Endothelial cell of umbilical vein (primary cell): ENCODE data around the gene EXD3. TPM values are rescaled to one million over a fixed set of nuclear protein-coding genes. Genes with fewer than 3 reads are reported as not detected.

Experiments used
- BruUV-seq: library from RNA; stranded (reverse); fragments of 400-500 nt; replicated peaks from 2 replicates; lab custom pipeline; 2021; lab: Mats Ljungman, UMichigan
- CTCF ChIA-PET: fragments of 300-600, 350-600 bp; sonication (Branson Sonifier 250); formaldehyde crosslinking; loops from one replicate; lab custom pipeline; 2021; ENCODE audit warnings: antibody characterized with exemption, inconsistent platforms; lab: Charles Lee
- POLR2A ChIA-PET: fragments of 300-600, 350-600 bp; sonication (Branson Sonifier 250); formaldehyde crosslinking; loops from one replicate; lab custom pipeline; 2021; ENCODE audit warnings: antibody characterized with exemption, inconsistent platforms; lab: Charles Lee
- DNase-seq: peaks from one replicate; pipeline ENCODE4 v3.0.0-alpha.2; 2011; ENCODE audit warnings: low read depth, low spot score
- FAIRE-seq: peaks from 2 replicates; lab custom pipeline; 2011; peaks lifted over from hg19 to GRCh38; lab: Jason Lieb, UNC
- H2AFZ ChIP-seq: 2 replicates; pipeline ENCODE4 v1.6.0; 2012; ENCODE audit warnings: low read depth, low read length, control low read depth, inconsistent platforms
- H3K27ac ChIP-seq: 2 replicates; pipeline ENCODE4 v1.5.1; 2011; ENCODE audit warnings: low read depth, mild to moderate bottlenecking, control low read depth, low read length, moderate library complexity; ENCODE audit not compliant: insufficient read depth
- H3K27me3 ChIP-seq, 2 experiments: 2 replicates each; pipeline versions ENCODE4 v1.6.0 to v1.6.1; 2011; ENCODE audit warnings: low read length in 2 of 2, mixed read lengths in 1 of 2; ENCODE audit not compliant: control insufficient read depth in 2 of 2, insufficient read depth in 2 of 2
- H3K36me3 ChIP-seq, 2 experiments: 2 replicates in 1 of 2; 3 replicates in 1 of 2; pipeline ENCODE4 v1.5.1; 2011; ENCODE audit warnings: low read length in 2 of 2, mild to moderate bottlenecking in 1 of 2, moderate library complexity in 1 of 2; ENCODE audit not compliant: control insufficient read depth in 2 of 2, insufficient read depth in 2 of 2; ENCODE audit errors: extremely low read depth in 1 of 2
- H3K4me1 ChIP-seq: 3 replicates; pipeline ENCODE4 v1.5.1; 2011; ENCODE audit warnings: mild to moderate bottlenecking, low read length; ENCODE audit not compliant: control insufficient read depth, insufficient read depth; ENCODE audit errors: extremely low read depth
- H3K4me2 ChIP-seq: 2 replicates; pipeline ENCODE4 v1.6.1; 2011; ENCODE audit warnings: low read length, control low read depth, mixed read lengths; ENCODE audit not compliant: insufficient read depth
- H3K4me3 ChIP-seq, 3 experiments: fragments of 200-600 bp in 1 of 3; sonication (generic), shearing (Covaris generic) in 1 of 3; replicated peaks in 1 of 3; 2 replicates each; pipeline ENCODE4 v1.5.1; 2011 to 2016; ENCODE audit warnings: control low read depth in 3 of 3, low read length in 3 of 3, mild to moderate bottlenecking in 2 of 3, inconsistent platforms in 1 of 3, low read depth in 1 of 3, moderate library complexity in 1 of 3; ENCODE audit not compliant: insufficient read depth in 1 of 3
- H3K79me2 ChIP-seq: 2 replicates; pipeline ENCODE4 v1.6.0; 2012; ENCODE audit warnings: low read length, inconsistent platforms; ENCODE audit not compliant: control insufficient read depth, insufficient read depth
- H3K9ac ChIP-seq: replicated peaks from 2 replicates; pipeline ENCODE3; 2011; ENCODE audit warnings: low read length, control low read depth; ENCODE audit not compliant: insufficient read depth; ENCODE audit errors: extremely low read depth
- H3K9me1 ChIP-seq: replicated peaks from 3 replicates; pipeline ENCODE4 v1.6.0; 2011; ENCODE audit warnings: mild to moderate bottlenecking, low read length; ENCODE audit not compliant: control insufficient read depth, insufficient read depth; ENCODE audit errors: extremely low read depth
- H3K9me3 ChIP-seq: replicated peaks from 2 replicates; pipeline ENCODE4 v1.5.1; 2012; ENCODE audit warnings: low read length, inconsistent platforms; ENCODE audit not compliant: control insufficient read depth, insufficient read depth
- H4K20me1 ChIP-seq: replicated peaks from 2 replicates; pipeline ENCODE3; 2011; ENCODE audit warnings: mild to moderate bottlenecking, low read length; ENCODE audit not compliant: control insufficient read depth, insufficient read depth; ENCODE audit errors: extremely low read depth
- EZH2 ChIP-seq: IDR thresholded peaks from 2 replicates; pipeline ENCODE4 v1.6.1; 2012; ENCODE audit warnings: borderline replicate concordance, low read depth, mild to moderate bottlenecking, moderate library complexity, low read length, inconsistent platforms; ENCODE audit not compliant: severe bottlenecking
- FOS ChIP-seq: IDR thresholded peaks from 2 replicates; pipeline ENCODE4 v1.6.1; 2011; ENCODE audit warnings: mild to moderate bottlenecking, low read length, moderate library complexity, borderline replicate concordance; ENCODE audit not compliant: insufficient read depth
- GATA2 ChIP-seq: IDR thresholded peaks from 2 replicates; pipeline ENCODE4 v1.7.0; 2011; ENCODE audit warnings: low read depth, mild to moderate bottlenecking, moderate library complexity, mixed read lengths, low read length; ENCODE audit not compliant: insufficient read length, insufficient read depth
- JUN ChIP-seq: IDR thresholded peaks from 2 replicates; pipeline ENCODE4 v1.6.1; 2011; ENCODE audit warnings: borderline replicate concordance, low read depth; ENCODE audit not compliant: insufficient read length, insufficient read depth
- MYC ChIP-seq: IDR thresholded peaks from one replicate; pipeline ENCODE4 v1.6.1; 2011; ENCODE audit warnings: mild to moderate bottlenecking, low read depth, low read length
- POLR2A ChIP-seq: IDR thresholded peaks from 2 replicates; pipeline ENCODE4 v1.6.1; 2012; ENCODE audit warnings: low read depth, mild to moderate bottlenecking, control low read depth, low read length
- POLR2AphosphoS5 ChIP-seq: IDR thresholded peaks from 2 replicates; pipeline ENCODE4 v1.6.1; 2012; ENCODE audit warnings: low read depth, mild to moderate bottlenecking, control low read depth, low read length, moderate library complexity; ENCODE audit not compliant: insufficient read depth
- dilution Hi-C: fragments of 300-500 bp; cut with MboI; formaldehyde crosslinking; loops from one replicate; pipeline ENCODE4 v1.15.0; 2019; ENCODE audit warnings: low sequenced_read_pairs; ENCODE audit not compliant: extremely low pct_ligation_motif_present
- intact Hi-C: fragments of 100-400 bp; cut with micrococcal nuclease; formaldehyde crosslinking; loops from one replicate; pipeline ENCODE4 v1.10.0; 2022
- polyA plus RNA-seq, 4 experiments: library from polyadenylated mRNA; depleted of rRNA in 3 of 4; stranded (reverse) in 3 of 4; unstranded in 1 of 4; fragments of >200 nt; gene quantifications; 2 replicates each; pipeline versions ENCODE4 v1.2.1 to v1.2.3, GENCODE V29; 2011 to 2012; ENCODE audit warnings: missing spikeins in 1 of 4
- total RNA-seq: library from RNA; stranded (reverse); gene quantifications from 2 replicates; pipeline ENCODE4 v1.2.3, GENCODE V29; 2021
- TF ChIP-seq, protein P1 (sequence below): IDR thresholded peaks from 2 replicates; pipeline ENCODE4 v1.6.1; 2011; ENCODE audit not compliant: insufficient read depth, insufficient read length
- TF ChIP-seq, protein P2 (sequence below), 2 donors: IDR thresholded peaks; 1 replicate in 1 of 2; 2 replicates in 1 of 2; pipeline ENCODE4 v1.5.1; 2011; ENCODE audit warnings: low read length in 2 of 2, mild to moderate bottlenecking in 2 of 2, moderate library complexity in 2 of 2, control low read depth in 1 of 2, inconsistent platforms in 1 of 2, low read depth in 1 of 2; ENCODE audit not compliant: insufficient read depth in 1 of 2; ENCODE audit errors: extremely low read depth in 1 of 2

Gene EXD3
- total and polyA plus RNA-seq, 2 donors (not counting 3 experiments of a cell fraction or from before 2014, with no cell fraction given) = 17.7 to 30.3 TPM

DNA sequence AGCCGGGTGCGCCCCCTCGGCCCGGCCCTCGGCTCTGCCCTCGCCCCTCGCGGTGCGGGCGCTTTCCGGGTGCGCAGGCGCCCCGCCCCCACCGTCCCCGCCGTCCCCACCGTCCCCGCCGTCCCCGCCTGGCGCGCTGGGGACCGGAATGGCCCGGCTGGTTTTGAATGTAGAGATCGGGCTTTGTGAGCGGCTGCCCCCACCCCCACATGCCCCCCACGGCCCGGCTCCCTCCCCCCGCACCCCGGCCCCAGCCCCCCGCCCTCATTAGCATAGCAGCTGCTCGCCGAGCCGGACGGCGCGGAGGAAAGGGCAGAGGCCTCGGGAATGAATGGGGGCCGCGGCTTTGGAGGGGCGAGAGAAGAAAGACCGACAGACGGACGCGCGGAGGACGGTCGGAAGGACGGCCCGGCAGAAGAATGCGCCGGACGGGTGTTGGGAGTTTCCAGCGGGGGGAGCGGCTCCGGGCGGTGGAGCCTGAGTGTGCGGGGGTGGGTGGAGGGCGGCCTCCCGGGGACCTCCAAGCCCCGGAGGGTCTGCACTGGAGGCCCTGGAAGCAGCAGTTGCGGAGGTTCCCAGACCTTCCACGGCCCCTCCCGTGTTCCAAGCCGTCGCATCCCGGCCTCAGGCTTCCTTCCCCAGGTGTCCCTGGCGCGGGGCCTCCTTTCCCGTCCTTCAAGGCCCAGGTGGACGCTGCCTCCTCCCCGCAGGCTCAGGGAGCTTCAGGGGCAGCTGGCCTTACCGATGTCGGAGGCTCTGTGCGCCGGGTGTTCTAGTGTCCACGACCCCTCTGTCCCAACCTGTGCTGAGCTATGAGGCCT is 126.9 kb downstream of the EXD3 start:
- peak; percentile 63 for TF ChIP-seq POLR2A
- no peak for TF ChIP-seq EZH2
- no peak for TF ChIP-seq FOS
- TF ChIP-seq POLR2AphosphoS5 = peak; percentile 67
- no peak for TF ChIP-seq MYC
- H3K9me3 ChIP-seq = no peaks in the 10 kb centered on the region
- no peak overlapping the region for H2AFZ ChIP-seq
- H3K36me3 ChIP-seq = no peaks in the 10 kb centered on the region
- ChIA-PET CTCF (interaction anchor here (0.7 to 2.8 kb wide), 12 partner anchors 9 to 149 kb away, joined by 3 to 20 read pairs (median 4); partner anchors contain the start of genes EXD3, NOXA1 and TOR4A), POLR2A (interaction anchor here (0.6 to 0.7 kb wide), 2 partner anchors 19 to 75 kb away, joined by 5 to 11 read pairs; partner anchors contain the start of gene TOR4A)
- H3K79me2 ChIP-seq = peaks cover 21% of the 10 kb centered on the region
- H3K4me1 ChIP-seq = peaks cover 44% of the 10 kb centered on the region
- no peaks in the 10 kb centered on the region for H4K20me1 ChIP-seq
- no peaks in the 10 kb centered on the region for H3K9me1 ChIP-seq
- peak overlapping the region; percentile 12 for H3K4me2 ChIP-seq
- H3K4me3 ChIP-seq = peak overlapping the region in 2 of 3 experiments; percentile 43 to 64
- no TSS peak for BruUV-seq
- H3K27ac ChIP-seq = peak overlapping the region; percentile 93
- DNase-seq = peak; percentile 26
- dilution Hi-C loops = no loop called here
- intact Hi-C loops = loop anchor here (1.0 kb wide), 4 partner anchors 9 to 111 kb away; partner anchors contain the start of gene TOR4A
- peak overlapping the region; percentile 96 for H3K9ac ChIP-seq
- H3K27me3 ChIP-seq = no peaks in the 10 kb centered on the region
- FAIRE-seq = no peak

DNA sequence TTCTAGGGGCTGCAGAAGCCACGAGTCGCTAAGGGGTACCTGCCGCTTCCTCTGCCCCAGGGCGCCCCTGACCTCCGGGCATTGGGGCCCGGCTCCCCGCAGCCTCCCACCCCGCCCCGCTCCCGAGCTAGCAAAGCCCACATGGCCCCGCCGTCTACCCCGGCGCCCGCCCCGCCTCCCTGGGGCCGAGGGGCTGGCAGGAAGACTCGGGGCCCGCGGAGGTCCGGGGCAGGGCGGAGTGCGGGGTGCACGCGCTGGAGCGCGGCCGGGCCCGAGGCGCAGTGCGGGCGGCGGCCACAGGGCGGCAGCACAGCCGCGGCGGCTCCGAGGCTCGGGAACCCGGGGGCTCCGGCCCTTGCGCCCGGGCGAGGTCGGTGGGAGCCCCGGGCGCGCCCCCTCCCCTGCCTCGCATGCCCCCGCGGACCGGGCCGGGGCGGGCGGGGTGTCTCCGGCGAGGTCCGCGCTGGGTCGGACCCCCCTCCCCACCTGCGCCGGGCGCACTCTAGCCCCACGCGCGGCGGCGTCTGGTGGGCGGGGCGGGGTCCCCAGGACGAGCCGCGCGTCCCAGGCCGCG is 127.6 kb downstream of the EXD3 start:
- FAIRE-seq (no peak), DNase-seq (peak; percentile 43)
- Histone ChIP-seq H3K4me1 (peaks cover 44% of the 10 kb centered on the region), H3K4me3 (peak overlapping the region in 2 of 3 experiments; percentile 31 to 64), H3K9me1 (no peaks in the 10 kb centered on the region), H2AFZ (peak overlapping the region; percentile 15), H3K36me3 (no peaks in the 10 kb centered on the region), H3K27me3 (no peaks in the 10 kb centered on the region), H3K9me3 (no peaks in the 10 kb centered on the region), H3K27ac (peak overlapping the region; percentile 58), H3K9ac (peak overlapping the region; percentile 66), H4K20me1 (no peaks in the 10 kb centered on the region), H3K79me2 (peaks cover 13% of the 10 kb centered on the region), H3K4me2 (peak overlapping the region; percentile 10)
- TF ChIP-seq POLR2AphosphoS5 (peak; percentile 52), FOS (no peak), GATA2 (no peak), EZH2 (no peak), JUN (no peak), MYC (no peak), POLR2A (peak; percentile 22)
- TF ChIP-seq, protein P1, sequence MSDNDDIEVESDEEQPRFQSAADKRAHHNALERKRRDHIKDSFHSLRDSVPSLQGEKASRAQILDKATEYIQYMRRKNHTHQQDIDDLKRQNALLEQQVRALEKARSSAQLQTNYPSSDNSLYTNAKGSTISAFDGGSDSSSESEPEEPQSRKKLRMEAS = no peak
- TF ChIP-seq, protein P2, sequence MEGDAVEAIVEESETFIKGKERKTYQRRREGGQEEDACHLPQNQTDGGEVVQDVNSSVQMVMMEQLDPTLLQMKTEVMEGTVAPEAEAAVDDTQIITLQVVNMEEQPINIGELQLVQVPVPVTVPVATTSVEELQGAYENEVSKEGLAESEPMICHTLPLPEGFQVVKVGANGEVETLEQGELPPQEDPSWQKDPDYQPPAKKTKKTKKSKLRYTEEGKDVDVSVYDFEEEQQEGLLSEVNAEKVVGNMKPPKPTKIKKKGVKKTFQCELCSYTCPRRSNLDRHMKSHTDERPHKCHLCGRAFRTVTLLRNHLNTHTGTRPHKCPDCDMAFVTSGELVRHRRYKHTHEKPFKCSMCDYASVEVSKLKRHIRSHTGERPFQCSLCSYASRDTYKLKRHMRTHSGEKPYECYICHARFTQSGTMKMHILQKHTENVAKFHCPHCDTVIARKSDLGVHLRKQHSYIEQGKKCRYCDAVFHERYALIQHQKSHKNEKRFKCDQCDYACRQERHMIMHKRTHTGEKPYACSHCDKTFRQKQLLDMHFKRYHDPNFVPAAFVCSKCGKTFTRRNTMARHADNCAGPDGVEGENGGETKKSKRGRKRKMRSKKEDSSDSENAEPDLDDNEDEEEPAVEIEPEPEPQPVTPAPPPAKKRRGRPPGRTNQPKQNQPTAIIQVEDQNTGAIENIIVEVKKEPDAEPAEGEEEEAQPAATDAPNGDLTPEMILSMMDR (IDR thresholded peaks at IDR 0.05; ENCODE audit: extremely low read depth in 1 of 2, insufficient read depth in 1 of 2, low read depth in 1 of 2, low read length in 2 of 2) = peak; percentile 44 to 76
- intact Hi-C loops (no loop called here), dilution Hi-C loops (no loop called here)
- CTCF ChIA-PET = interaction anchor here (1.1 to 2.8 kb wide), 5 partner anchors 8 to 128 kb away, joined by 4 to 20 read pairs (median 9); partner anchors contain the start of genes EXD3, NOXA1 and TOR4A
- POLR2A ChIA-PET = interaction anchor here (0.7 kb wide), 1 partner anchor 18 kb away, joined by 11 read pairs; the partner anchor contains the start of gene TOR4A
- BruUV-seq = no TSS peak
